HG03135 (cell line): ENCODE results near the gene CUX1.

ENCODE experiments used
- ATAC-seq: cut with Tn5 transposase; IDR thresholded peaks from one replicate; pipeline ENCODE4 v1.9.1; 2021; ENCODE audit warnings: mild to moderate bottlenecking, moderate library complexity; ENCODE audit not compliant: unreplicated experiment

The CUX1 gene

DNA sequence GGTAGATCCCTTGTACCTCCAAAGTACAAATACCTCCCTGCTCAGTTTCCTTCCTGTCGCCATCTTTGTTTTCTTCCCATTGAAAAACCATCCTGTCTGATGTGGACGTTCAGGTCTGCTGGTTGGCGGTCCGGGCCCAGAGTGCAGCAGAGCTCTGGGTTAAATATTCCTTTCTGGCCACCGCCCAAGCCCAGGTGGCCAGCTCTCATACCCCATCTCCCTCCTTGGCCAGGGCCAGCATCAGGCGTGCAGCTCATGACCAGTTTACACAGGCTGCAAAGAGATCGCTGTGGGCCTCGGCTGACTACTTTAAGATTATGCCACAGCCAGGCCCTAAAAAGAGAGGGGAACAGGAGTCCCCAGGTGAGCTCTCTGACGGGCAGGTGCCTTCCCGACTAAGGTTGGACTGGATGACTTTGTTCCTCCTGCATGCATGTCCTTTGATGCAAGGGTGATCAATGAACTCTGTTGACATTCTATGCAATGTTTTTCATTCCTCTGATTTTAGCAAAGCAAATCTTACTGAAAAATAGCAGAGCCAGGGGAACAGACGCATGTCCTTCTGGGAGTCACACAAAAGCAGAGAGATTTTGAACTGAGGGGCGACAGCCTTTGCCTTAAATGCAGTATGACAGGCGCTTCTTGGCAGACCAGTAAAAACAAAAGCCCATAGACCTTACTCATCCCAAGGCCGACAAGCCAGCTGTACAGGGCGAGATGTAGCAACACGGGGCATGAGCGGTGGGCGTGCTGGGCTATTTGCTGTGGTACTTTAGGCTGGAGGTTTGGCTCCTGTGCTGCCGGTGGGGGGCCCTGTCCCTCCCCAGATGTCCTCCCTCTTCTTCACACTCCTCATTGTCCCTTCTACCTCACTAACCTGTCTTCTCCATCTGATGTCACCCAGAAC is 435.9 kb downstream of the CUX1 start:
- ATAC-seq, result no peak

DNA sequence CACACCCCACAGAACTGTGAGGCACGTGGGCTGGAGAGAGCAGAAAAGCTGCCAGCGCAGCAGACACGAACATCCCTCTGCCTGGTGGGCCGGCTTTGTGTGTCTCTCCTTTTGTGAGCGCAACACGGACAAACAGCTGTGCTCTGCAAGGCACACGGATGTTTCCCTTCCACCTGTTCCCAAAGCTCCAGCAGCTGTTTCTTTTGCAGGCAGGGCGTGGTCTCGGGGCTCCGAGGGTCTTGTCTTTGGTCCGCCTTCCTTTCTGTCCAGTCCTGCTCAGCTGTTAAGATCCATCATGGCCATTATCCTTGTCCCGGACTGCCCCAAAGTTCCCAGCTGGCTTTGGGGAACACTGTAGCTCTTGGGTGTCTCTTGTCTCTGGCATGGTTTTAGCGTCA is 436.5 kb downstream of the CUX1 start:
- no peak for ATAC-seq

DNA sequence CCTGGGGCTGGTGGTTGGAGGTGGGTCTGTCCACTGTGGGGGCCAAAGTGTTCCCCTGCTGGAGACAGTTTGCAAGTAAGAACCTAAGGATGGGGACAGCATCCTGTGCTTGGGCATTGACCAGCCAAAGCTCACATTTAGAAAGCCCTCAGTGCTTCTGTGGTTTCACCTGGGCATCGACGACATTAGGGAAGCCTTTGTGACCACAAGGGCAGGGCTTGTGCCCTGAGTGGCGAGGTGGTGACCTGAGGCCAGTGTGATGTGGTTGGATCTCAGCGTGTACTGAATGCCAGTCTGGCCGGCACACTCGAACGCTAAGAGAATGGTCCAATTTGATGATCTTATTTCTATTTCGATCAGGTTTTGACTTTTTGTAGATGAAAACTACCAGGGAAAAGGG is 437.1 kb downstream of the CUX1 start:
- ATAC-seq, result no peak

DNA sequence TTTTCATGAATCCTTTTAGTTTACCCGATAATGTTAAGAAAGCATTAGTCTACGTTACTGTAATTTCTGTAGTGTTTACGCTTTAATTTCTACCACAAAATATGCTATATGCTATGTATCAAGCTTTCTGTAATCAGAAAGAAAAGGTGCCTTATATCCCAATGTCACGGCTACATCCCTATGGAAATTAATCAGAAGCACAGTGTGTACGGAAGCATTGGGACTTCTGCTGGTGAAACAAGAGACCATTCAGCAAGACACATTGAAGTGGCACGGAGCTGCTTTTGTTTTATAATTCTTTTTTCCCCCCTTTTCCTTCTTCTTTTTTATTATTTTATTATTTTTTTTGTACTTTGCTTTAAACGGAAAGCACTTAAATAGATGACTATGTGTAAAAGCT is 438.1 kb downstream of the CUX1 start:
- ATAC-seq, result no peak

DNA sequence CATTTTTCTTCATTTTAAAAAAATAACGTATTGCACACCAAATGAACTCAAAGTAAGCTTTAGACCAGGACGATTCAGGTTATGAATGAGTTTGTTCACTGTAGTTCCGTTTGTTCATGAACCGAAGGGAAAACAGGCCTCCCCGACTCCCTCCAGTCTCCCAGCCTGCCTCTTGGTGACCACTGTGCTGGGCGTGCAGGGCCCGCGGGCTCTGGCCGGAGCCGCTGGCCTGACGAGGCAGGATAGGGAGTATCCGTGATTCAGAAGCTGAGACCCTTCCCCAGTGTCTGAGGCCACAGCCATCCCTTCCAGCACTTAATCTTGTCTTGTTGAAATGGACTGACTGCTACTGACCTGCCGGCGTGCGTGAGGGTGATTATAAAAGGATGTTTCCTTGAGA is 438.5 kb downstream of the CUX1 start:
- no peak for ATAC-seq

DNA sequence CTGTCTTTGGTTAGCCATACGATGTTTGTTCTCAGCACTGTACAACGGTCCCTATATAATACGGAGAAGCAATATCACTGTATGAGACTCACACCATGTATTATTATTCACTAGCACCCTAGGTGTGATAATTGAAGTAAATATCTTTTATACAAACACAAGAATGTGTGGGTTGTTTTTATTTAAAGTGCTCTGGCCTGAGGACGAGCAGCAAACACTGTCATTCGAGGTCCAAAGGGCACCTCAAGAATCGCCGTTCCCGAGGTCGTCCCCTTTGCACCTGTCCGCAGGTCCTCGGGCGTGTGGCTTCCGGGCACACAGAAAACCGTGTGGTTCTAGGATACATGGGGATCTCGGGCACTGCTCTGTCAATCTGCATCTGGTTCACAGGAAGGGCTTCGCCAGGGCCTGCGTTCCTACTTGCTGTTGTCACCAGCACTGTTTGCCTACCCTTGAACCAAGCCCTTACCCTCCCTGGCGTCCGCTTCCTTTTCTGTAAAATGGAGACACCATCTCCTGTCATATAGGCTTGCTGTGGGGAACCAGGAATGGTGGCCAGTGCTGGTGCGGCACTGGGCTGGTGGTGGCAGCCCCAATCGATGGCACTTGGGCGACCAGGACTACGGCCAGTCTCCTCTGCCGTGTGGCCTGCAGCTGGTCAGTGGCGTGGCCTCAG is 440.8 kb downstream of the CUX1 start:
- no peak for ATAC-seq

DNA sequence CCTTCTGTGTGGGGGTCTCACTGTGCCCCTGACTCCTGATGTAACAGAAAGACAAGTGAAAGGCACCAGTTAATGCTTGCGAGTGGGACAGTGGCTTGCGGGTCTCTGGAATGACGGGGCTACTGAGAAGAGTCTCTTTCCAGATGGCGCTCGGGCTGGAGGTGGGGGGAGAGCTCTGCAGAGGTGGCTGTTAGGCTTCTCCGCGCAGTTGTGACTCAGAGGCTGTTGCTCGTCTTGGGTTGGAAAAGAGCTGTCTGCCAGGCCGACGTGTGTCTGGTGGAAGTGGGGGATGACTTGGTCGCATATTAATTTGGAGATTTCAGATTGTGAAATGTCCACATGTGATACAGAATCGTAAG is 441.3 kb downstream of the CUX1 start:
- ATAC-seq, result no peak

DNA sequence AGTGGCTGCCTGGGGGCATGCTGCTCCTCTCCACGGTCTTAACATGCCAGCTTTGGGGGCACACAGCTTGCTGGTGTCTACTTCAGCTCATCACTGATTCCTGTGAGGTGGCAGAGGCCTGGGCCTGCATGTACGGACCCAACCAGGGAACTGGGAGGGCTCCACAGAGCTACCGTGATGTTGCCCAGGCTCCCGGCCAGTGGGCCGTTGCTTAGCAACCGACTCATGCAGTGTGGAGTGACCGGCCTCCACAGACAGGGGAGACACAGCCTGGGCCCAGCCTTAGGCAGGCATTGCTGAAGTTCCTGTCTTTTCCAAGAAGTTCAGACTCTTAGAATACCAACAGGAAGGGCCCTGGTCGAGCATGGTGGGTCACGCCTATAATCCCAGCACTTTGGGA is 443.4 kb downstream of the CUX1 start:
- no peak for ATAC-seq

DNA sequence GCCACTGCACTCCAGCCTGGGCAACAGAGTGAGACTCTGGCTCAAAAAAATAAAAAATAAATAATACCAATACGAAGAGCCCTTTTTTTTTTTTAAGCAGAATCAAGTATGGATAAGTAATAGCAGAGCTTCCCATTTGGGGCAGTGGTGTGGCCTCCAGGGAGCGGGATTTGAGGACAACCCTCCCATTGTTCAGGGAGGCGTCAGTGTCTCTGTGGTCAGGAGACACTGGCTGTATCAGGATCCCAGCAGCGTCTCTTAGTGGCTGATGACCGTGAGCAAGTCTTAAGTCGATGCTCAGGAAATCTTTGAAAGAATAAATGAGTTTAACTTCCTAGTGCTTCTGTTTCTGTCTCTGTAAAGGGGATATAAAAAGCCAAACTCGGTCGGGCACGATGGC is 444.0 kb downstream of the CUX1 start:
- no peak for ATAC-seq

DNA sequence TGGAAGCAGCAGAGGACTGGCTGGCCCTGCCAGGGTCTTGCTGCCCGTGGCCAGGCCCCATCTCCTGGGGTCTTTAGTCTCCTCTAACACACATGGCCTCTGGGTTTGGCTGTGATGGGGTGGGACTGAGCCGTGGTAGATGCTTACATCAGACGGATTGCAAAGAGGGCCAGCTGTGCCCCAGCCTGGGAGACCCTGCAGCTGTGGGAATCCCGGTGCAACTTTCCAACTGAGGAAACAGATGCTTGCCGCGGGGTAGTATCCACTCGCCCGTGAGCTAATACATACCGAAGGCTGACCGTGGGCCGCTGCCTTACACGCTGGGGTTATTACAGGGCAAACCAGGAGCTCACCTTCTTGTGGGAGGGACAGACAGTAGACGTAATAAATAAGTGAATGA is 445.1 kb downstream of the CUX1 start:
- ATAC-seq, result no peak

GRCh38 chr7:102264367-102264891 is 447.0 kb downstream of the CUX1 start:
- ATAC-seq, result no peak

- no peak for ATAC-seq
Measured at GRCh38 chr7:102266541-102266940, 449.1 kb downstream of the CUX1 start.

- no peak for ATAC-seq
Measured at GRCh38 chr7:102268635-102269034, 451.2 kb downstream of the CUX1 start.

GRCh38 chr7:102270178-102270887 is 452.9 kb downstream of the CUX1 start:
- ATAC-seq, result no peak

DNA sequence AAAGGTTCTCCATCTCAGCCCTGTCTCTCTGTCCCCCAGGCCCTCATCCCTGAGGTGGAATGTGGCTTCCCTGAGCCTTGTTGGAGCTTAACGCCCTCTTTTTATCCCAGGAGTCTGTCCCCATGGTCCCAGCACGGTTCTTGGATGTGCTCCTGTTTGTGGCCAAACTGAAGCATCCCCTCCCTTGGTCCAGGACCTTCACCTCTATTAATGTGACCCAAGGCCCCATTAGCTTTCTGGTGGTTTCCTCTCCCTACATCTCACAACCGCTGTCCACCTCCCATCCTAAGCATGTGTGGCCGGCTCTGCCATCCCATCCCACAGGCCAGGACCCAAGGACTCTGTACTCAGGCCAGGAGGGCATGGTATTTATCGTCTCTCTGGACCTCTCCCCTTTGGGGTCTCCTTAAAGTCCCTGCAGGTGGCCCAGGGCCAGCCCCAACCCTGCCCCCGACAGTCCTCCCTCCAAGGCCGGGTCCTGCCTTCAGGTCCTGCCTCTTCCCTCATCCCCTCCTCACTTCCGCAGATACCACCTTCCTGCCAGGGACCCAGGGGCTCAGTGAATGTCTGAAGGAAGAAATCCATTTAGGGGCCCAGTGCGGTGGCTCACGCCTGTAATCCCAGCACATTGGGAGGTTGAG is 453.9 kb downstream of the CUX1 start:
- no peak for ATAC-seq

- ATAC-seq, result no peak
Measured at GRCh38 chr7:102272075-102272916, 454.9 kb downstream of the CUX1 start.

GRCh38 chr7:102272917-102273748 is 455.7 kb downstream of the CUX1 start:
- no peak for ATAC-seq

DNA sequence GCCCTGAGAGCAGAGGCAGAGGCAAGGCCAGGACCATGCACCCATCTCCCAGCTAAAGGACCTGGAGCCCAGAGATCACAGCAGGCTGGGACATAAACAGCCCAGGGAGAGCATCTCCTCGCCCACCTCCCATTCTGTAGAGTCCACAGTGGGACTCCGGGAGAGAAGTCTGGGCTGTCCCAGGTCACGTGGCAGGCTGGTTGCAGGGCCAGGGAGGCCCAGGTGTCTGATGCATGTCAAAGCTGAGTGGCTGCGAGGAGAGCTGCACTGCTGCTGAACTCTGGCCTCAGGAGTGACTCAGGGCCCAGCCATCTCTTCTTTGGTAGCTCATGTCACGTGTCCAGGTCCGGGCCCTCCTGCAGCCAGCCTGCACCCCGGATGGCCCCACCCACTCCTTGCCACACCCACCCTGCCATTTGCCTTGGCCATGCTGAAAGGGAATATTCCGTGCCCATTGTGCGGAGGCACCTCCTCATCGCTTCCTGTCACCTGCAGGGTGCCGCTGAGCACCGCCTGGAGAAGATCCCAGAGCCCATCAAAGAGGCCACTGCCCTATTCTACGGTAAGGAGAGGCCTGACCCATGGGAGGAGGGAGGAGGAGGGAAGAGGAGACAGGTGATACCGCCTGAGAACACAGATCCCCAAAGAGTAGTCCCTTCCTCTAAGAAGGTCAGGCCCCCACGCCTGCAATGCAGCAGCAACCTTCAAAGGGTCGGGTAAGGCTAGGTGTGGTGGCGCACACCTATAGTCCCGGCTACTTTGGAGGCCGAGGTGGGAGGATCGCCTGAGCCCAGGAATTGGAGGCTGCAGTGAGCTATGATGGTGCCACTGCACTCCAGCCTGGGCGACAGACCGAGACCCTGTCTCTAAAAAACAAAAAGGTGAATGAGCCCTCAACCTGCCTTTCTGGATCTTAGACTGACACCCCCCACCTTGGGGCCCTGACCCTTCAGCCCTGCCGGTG is 456.6 kb downstream of the CUX1 start:
- ATAC-seq, result no peak
